Mesothelial cell of epicardium (in vitro differentiated cells): ENCODE results near the gene ERRFI1. TPM values are rescaled to one million over a fixed set of nuclear protein-coding genes. Genes with fewer than 3 reads are reported as not detected.

Source experiments
- DNase-seq, 2 experiments: peaks; one replicate each; pipeline ENCODE4 v3.0.0; 2021; ENCODE audit warnings: low spot score in 2 of 2; ENCODE audit not compliant: unreplicated experiment in 2 of 2
- H3K27ac Mint-ChIP-seq: 2 replicates; pipeline ENCODE4 v1.8.0; 2021; ENCODE audit warnings: mixed read lengths
- H3K27me3 Mint-ChIP-seq: 2 replicates; pipeline ENCODE4 v1.8.0; 2021; ENCODE audit warnings: low read depth, mixed read lengths
- H3K36me3 Mint-ChIP-seq: 2 replicates; pipeline ENCODE4 v1.8.0; 2021; ENCODE audit warnings: mixed read lengths
- H3K4me1 Mint-ChIP-seq: 2 replicates; pipeline ENCODE4 v1.8.0; 2021; ENCODE audit warnings: mixed read lengths
- H3K4me3 Mint-ChIP-seq: 2 replicates; pipeline ENCODE4 v1.8.0; 2021; ENCODE audit warnings: mild to moderate bottlenecking, moderate library complexity, mixed read lengths
- H3K9me3 Mint-ChIP-seq: 2 replicates; pipeline ENCODE4 v1.8.0; 2021; ENCODE audit warnings: mixed read lengths
- total RNA-seq: library from RNA; stranded (reverse); gene quantifications from 3 replicates; pipeline ENCODE4 v1.2.1, GENCODE V29; 2021
- TF ChIP-seq, protein P1 (sequence below): fragments of 200-600 bp; sonication (generic); IDR thresholded peaks from one replicate; pipeline ENCODE4 v1.5.0; 2021; ENCODE audit warnings: antibody characterized with exemption; ENCODE audit not compliant: unreplicated experiment

ERRFI1 gene
- total RNA-seq, 1 donor from 2014 or later, result 134 TPM

GRCh38 chr1:8006037-8006963 is 19.8 kb downstream of the ERRFI1 start:
- Mint-ChIP-seq H3K4me3 (peak overlapping the region; percentile 20), H3K36me3 (peaks cover 8% of the 10 kb centered on the region), H3K27me3 (no peaks in the 10 kb centered on the region), H3K27ac (peak overlapping the region; percentile 97), H3K4me1 (peaks cover 41% of the 10 kb centered on the region), H3K9me3 (no peaks in the 10 kb centered on the region)
- DNase-seq, result no peak
- TF ChIP-seq, protein P1, sequence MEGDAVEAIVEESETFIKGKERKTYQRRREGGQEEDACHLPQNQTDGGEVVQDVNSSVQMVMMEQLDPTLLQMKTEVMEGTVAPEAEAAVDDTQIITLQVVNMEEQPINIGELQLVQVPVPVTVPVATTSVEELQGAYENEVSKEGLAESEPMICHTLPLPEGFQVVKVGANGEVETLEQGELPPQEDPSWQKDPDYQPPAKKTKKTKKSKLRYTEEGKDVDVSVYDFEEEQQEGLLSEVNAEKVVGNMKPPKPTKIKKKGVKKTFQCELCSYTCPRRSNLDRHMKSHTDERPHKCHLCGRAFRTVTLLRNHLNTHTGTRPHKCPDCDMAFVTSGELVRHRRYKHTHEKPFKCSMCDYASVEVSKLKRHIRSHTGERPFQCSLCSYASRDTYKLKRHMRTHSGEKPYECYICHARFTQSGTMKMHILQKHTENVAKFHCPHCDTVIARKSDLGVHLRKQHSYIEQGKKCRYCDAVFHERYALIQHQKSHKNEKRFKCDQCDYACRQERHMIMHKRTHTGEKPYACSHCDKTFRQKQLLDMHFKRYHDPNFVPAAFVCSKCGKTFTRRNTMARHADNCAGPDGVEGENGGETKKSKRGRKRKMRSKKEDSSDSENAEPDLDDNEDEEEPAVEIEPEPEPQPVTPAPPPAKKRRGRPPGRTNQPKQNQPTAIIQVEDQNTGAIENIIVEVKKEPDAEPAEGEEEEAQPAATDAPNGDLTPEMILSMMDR, result no peak

DNA sequence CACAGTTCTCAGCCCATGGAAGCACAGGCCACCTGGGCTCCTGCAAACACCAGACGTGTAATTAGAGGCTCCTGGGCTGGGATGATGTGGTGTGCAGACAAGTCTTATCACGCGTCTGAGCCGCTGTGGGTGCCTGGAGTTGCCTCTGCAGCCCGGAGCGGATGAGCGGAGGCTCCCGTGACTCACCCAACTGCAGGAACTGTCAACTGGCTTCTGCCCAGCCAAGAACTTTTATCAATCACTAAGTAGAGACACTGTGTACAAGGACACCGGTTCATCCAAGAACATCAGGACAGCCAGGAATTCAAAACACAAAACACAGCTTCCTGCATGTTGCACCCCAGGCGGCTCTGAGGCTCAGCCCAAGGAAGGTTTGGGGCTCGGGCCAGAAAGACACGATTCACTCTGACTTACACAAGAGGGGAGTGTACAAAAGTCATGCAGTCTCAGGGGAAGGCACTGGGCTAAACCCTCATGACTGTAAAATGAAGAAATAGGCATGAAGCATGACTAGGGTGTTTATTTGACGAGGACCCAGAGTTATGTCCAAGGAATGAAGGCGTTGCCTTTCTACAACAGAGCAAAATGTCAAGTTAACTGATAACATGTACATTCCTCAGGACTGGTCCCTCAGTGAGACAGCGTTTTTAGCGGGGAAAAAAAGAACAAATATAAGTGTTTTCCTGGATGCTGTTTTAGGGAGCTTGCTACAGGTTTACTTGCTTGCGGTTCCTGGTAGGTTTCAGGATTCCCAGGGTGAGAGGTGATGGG is 21.1 kb downstream of the ERRFI1 start:
- no peaks in the 10 kb centered on the region for H3K9me3 Mint-ChIP-seq
- H3K36me3 Mint-ChIP-seq, result peaks cover 4% of the 10 kb centered on the region
- H3K27ac Mint-ChIP-seq, result peak overlapping the region; percentile 97
- H3K4me1 Mint-ChIP-seq, result peaks cover 41% of the 10 kb centered on the region
- no peaks in the 10 kb centered on the region for H3K27me3 Mint-ChIP-seq
- TF ChIP-seq, protein P1, result no peak
- peak overlapping the region; percentile 18 for H3K4me3 Mint-ChIP-seq
- peak in 1 of 2 experiments; percentile 57 for DNase-seq

GRCh38 chr1:8004113-8004802 is 21.9 kb downstream of the ERRFI1 start:
- Mint-ChIP-seq H3K4me1 (peaks cover 41% of the 10 kb centered on the region), H3K27me3 (no peaks in the 10 kb centered on the region), H3K36me3 (peaks cover 2% of the 10 kb centered on the region), H3K9me3 (no peaks in the 10 kb centered on the region), H3K4me3 (peak overlapping the region; percentile 18), H3K27ac (peak overlapping the region; percentile 97)
- DNase-seq, result no peak
- TF ChIP-seq, protein P1, result no peak

DNA sequence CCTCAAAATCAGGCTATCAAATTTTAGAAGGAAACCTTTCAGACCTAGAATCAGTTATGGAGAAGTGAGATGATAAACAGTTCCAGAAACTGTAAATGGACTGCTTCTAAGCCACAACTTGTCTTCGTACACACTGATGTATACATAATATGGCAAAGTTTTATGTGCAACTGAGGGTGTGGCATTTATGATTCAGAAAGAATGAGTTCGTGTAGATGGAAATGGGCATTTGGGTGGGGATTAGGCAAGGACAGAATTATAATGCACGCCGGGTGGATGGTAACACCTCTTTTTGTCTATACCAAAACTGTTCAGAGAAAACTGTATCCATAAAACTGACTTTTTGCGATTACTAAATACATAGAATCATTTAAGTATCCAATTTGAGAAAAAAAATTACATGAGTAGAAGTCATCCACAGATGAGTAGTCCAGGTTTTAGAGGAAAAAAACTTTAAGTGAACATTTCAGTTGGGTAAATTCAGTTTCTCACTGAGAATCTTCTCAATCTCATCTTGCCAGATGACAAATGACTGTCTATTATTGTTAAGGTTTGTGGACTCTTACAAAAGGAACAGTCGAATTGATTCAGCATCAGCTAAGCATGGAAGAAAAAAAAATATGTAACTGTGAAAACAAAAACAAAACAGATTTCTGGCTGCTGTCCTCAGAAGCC is 22.5 kb downstream of the ERRFI1 start:
- no peaks in the 10 kb centered on the region for H3K9me3 Mint-ChIP-seq
- H3K36me3 Mint-ChIP-seq, result peaks cover 2% of the 10 kb centered on the region
- no peak overlapping the region for H3K4me3 Mint-ChIP-seq
- no peak for DNase-seq
- TF ChIP-seq, protein P1, result no peak
- H3K4me1 Mint-ChIP-seq, result peaks cover 41% of the 10 kb centered on the region
- H3K27me3 Mint-ChIP-seq, result no peaks in the 10 kb centered on the region
- peak overlapping the region; percentile 97 for H3K27ac Mint-ChIP-seq

DNA sequence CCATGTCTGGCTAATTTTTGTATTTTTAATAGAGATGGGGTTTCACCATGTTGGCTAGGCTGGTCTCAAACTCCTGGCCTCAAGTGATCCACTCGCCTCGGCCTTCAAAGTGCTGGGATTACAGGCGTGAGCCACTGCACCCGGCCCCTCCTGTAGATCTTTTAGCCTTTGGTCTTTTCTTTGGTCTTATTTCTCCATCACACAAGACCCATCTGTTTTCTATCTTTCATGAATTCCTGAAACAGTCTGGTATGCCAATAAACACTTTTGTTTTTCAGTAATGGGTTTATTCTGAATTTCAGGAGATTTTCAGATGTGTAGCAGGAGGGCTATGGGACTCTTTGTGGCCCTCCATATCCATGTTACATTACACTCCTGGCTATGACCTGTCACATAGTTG is 23.2 kb downstream of the ERRFI1 start:
- H3K36me3 Mint-ChIP-seq, result peaks cover 2% of the 10 kb centered on the region
- TF ChIP-seq, protein P1, result no peak
- peak overlapping the region; percentile 97 for H3K27ac Mint-ChIP-seq
- peaks cover 41% of the 10 kb centered on the region for H3K4me1 Mint-ChIP-seq
- no peaks in the 10 kb centered on the region for H3K27me3 Mint-ChIP-seq
- no peak overlapping the region for H3K4me3 Mint-ChIP-seq
- no peak for DNase-seq
- H3K9me3 Mint-ChIP-seq, result peaks cover under 1% of the 10 kb centered on the region
